NCI-H1105 treated with DMSO at 0.1 percent for 48 hours (cell line): ENCODE results near the gene WFS1.

Experiments used
- DNase-seq: peaks from one replicate; lab custom pipeline; 2025; lab: John Stamatoyannopoulos, UW

WFS1 gene

DNA sequence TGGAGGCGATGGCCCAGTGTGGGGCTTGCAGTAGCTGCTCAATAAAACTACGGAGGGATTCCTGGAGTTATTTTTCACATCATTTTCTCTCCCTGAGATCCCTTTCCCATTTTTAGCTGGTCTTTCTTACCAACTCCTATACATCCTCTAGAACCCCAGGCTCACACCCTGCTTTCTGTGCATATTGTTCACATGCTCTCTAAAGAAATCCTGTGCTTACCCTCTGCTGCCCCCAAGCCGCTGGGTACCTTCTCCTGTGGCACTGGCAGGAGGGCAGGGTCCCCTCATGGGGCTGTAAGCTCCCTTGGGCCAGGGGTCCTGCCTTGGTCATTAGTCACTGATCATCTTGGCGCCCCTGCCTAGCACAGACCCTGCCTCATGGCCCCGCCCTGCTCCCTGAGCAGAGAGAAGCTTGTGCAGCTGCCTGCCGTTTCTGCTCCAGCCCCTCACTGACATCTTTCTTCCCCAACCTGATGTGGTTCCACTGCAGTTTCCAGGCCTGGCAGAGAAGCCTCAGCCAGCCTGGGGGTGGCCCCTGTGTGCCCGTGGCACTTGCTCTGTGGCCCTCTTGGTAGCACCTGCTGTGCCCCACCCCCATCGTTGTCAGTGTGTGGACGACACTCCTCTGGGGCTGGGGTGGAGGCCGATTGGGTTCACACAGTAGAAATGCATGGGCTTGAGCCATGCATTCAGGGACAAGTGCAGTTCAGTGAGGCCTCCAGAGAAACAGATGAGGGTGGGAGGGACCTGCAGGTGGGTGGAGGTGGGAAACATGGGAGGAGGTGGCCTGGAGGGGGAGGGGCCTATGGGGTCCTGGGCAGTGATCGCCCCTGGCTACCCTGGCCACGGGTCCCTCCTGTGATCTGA, 69.5 kb downstream of the WFS1 start:
- DNase-seq = no peak

DNA sequence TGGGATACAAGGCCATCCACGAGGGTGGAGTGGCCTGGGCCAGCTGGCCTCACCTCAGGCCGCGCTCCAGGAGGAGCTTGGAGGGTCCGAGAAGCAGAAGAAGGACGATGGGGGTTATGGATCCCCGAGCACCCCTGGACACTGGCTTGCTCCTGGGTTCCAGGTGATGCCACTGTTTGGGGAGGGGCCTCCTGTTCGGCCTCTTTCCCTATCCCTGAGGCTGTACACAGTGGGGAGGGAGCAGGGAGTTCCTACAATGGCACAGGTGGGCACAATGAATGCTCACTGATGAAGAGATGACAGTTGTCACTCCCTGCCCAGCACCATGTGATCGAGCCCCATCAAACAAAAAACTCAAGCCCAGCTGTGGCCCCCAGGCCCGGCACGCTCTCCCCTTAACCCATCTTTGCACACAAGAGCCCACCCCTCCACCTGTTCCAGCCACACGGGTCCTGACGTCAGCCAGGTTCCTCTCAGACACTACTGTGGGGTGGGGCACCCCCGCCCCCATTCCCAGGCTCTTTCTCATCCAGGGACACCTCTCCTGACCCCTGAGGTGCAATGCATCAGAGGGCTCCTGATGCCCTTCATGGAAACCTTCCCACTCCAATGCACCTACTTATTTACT, 70.3 kb downstream of the WFS1 start:
- no peak for DNase-seq

DNA sequence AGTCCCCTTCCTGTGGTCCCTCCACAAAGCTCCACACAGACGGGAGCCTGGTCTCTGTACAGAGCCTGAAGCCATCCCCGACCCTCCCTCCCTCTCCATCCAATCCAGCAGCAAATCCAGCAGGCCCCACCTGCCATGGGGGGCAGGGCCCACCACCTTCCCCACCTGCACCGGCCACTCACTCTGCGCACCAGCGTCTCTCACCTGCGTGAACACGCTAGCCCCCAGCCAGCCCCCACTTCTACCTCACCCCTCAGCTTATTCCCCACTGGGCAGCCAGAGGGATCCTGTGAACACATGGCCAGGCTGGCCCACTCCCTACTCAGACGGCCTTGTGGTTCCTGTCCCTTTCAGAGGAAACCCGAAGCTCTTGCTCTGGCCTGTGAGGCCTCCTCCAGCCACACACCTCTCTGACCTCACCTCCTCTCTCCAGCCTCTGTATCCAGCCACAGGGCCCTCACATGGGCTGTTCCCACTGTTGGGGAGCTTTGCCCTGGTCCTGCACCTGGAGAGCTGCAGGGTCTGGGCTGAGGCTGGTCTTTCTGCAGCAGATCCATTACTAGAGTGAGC, 70.9 kb downstream of the WFS1 start:
- no peak for DNase-seq

DNA sequence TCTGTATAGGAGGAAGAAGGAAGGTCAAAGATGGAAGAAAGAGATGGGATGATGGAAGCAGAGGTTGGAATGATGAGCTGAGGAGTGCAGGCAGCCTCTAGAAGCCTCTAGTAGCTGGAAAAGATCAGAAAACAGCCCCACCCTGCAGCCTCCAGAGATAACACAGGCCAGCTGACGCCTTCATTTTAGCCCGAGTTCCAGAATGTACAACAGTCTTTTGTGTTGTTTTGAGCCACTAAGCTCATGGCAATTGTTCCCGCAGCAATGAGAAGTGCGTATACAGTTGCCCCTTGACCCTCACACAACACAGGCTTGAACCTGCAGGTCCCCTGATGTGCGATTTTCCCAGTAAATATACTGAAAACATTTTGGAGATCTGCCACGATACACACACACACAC, 72.0 kb downstream of the WFS1 start:
- DNase-seq = no peak

DNA sequence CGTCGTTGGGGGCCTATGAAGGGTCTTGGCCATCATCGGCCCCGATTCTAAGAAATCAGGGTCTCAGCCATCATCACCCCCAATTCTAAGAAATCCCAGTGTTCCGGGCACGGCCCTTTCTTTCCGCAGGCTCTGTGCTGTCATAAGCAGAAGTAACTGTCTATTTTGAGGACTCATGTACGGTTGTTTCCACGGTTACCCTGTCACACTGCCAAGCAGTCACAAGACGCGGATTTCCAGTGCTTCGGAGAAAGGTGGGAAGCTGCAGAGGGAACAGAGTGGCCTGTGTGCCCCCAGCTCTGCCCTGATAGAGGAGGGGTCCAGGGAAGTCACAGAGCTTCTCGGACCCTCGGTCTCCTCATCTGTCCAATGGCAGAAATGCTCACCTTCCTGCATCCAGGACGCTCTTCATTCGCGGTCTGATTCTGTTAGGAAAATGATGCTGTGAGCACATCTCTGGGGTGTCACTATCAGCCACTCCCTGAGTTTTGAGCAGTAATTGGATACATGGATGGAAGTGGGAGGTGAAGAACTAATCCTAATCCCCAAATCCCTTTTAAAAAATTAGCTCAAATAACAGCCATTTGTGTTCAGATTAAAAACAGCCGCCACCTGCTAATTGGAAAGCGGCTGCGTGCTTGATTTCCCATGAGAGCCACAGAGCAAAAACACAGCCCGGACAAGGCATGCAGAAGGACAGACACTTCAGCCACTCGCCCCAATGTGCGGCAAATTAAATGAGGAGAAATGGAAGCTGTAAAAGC, 73.1 kb downstream of the WFS1 start:
- DNase-seq = peak; percentile 43

DNA sequence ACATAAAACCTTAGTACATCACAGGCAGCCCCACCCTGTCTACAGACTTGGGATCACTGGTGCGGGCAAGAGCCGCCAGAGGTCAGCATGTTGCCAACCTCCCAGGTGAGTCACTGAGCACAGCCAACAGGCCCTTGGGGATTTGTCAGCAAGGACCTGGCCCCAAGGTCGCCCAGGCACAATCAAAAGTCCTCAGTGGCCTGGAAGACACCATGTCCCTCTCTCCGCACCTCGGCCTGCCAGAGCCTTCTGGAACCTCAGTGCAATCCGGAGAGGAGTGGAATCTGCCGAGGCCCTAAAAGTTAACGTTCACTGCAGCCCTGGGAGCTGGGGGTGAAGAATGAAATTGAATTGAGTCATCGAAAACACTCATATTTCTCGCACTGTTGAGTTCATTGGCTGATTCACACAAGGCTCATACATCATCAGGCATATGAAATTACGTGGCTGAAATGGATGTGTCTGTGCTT, 74.3 kb downstream of the WFS1 start:
- no peak for DNase-seq

DNA sequence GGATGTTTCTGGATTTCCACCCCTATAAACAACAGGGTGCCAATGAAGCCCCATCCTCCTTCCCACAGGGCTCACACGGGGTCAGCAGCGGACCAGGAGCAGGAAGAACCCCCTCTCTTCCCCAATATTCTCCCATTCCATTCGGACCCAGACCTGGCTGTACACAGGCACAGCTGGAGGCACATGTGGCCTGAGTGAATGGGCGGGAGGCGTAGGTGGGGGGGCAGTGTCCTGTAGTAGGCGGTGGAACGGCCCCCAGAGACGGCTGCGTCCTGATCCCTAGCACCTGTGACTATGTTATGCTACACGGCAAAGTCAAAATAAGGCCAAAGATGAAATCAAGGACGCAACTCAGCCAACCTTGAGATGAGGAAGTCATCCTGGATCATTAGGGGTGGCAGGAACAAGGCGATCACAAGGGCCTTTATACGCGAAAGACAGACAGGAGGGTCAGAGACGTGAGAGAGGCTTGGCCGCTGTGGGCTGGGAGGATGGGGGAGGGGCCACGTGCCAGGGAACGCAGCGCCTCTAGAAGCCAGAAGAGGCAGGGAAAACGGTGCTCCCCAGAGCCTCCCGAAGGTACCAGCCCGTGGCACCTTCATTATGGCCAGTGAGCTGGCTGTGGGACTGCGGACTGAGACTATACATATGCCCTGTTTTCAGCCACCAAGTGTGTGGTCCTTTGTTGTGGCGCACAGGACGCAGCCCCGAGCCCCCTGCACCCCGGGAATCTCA, 75.6 kb downstream of the WFS1 start:
- no peak for DNase-seq

DNA sequence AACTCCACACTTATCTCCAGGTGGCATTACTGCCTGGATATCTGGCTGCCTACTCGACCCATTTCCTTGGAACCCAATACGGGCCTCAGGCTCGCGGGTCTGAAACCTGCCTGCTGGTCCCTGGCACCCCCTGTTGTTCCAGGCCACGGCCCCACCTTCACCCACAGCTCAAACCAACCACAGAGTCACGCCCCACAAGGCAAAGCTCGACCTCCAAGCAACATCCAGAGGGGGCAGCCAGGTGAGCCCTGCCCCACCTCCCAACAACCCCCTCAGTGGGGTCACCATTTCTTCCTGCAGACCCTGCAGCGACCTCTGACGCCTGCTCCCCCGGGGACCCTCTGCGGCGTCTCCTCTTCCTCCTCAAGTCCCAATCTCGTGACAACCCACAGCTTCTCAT, 76.2 kb downstream of the WFS1 start:
- no peak for DNase-seq

DNA sequence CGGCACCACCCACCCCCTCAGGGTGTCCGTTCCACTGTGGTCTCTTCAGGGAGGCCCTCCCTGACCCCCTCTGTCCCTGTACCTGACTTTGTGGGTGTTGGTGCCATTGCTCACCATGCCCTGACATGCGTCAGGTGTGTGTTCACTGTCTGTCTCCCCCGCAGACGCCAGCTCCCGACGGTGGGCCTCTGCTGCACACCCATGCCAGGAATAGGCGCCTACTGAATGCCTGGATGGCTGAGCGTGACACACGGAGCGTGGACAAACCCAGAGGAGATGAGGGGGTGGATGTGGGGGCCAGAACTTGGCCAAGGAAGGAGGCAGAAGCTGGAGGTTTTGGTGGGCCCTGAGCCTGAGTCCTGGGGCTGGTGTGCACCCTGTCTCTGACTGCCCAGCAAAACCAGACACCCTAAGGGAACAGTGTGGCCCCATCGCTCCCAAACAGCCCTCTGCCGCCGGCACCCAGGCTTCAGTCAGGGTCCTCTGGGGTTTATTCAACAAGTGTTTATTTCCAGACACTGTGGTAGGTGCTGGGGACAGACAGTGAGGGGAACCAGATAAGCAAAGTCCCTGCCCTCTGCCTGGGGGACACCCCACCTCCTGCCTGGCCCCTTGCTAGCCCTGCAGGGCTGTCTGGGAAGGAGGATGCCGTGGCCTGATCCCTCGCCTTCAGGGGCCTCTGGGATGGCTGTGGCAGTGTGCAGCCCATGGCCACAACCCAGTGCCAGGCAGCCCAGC, 76.9 kb downstream of the WFS1 start:
- no peak for DNase-seq

DNA sequence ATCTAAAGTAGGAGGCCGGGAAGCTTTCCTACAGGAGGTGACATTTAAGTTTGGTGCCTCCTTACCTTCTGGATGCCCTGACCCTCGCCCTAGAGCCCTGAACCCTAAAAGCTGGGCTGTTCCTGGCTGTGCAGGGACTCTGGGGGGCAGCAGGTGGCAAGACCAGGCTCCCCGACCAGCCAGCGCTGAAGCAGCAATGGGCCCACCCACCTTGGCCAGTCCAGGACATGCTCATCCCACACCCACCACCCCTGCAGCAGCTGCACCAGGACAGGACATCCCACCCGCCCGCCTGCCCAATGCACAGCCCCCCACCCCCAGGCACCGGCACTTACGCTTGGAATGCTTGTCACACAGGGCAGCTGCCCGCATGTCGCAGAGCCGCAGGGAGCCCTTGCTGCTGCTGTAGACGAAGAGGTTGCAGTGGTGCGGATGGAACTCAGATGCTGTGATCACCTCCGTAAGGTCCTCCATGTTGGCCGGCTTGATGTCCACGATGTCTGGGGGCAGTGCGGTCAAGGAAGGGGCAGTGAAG, 77.9 kb downstream of the WFS1 start:
- no peak for DNase-seq

DNA sequence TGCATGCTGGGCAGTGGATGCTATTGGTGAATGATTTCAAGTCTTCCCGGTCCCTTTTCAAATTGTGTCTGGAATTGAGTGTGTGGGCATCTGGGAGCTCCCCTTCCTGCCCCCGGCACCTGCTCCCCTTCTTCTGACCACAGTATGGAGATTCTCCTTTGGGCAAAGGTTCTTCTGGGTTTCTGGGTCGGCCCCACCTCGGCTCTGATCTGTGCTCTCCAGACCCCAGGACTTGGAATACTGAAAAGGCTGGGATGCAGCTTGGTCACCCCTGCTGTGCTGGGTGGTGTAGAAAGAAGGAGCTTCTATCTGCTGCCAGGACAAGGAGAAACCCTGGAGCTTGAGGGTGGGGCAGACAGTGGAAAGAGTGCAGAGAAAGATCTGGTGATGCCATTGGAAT, 78.8 kb downstream of the WFS1 start:
- DNase-seq = no peak

DNA sequence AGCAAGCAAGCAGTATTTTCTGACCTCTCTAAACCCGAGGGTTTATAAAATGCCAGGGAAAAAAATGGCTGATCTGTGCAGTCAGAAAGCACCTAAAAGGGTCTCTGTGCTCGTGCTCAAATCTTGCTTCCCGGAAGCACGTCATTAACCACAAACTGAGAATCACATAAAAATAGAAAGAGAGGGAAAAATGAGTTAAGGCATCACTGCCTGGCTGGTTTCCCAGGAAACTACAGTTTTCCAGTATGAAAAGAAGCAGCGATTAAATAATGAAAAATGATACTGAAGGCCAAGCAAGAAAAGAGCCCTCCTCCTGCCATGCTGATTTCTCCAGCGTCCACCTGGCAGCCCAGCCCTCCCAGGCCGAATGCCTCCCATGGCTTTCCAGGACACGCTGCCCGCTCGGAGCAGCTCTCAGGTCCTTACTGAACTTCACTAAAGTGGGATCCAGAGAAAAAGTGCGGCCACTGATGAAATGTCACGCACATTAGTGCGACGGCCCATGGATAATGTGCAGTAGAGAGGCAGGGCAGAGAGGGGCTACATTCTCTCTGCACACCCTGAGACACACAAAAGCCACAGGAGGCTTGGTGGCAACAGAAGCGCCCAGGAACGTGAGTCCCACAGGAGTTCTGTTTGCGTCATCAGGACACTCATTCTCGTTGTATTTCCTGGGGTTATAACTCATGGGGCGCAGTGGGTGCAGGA, 80.4 kb downstream of the WFS1 start:
- DNase-seq = no peak

DNA sequence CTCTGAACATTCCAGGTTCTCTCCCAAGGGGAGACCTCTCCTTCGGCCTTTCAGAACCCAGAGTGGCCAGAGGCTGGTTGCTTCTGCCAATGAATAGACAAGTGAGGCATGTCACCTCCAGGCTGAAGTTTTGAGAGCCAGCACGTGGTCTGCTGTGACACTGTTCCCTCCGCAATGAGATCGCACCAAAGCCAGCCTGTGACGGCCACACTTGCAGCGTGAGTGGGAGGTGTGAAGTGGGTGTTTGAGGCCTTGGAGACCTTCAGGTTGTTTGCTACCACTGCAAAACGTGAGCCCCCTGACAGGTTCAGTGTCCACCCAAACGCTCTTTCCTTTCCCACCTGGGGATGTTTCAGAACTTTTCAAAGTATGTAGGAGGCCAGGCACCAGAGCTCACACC, 81.0 kb downstream of the WFS1 start:
- no peak for DNase-seq

DNA sequence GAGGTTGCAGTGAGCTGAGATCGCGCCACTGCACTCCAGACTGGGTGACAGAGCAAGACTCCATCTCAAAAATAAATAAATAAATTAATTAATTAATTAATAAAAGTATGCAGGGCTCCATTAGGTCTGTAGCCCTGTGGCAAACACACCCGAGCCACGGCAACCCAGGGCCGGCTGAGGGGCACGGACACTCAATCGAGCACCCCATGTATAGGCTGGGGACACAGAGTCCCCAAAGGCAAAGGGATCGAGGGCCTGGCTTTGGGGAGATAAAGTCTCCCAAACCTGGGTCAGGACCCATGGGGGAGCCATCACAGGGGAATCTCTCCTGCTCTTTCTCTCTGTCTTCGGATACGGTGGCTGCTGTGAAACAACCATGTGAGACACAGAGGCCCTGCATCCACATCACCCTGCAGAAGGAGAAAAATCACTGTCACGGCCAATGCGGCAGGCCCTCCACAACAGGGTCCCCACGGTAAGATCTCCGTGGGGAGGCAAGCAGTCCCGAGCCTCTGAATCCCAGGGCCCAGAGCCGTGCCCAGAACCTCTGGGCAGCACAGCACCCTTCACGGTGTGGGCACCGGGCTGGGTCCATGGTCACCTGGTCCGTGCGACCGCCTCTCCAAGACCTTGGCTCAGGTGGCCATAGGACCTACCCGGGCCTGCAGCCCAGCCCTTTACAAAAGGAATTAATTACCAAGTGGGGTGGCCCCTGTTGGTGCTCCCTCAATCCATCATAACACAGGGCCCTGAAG, 81.8 kb downstream of the WFS1 start:
- no peak for DNase-seq

DNA sequence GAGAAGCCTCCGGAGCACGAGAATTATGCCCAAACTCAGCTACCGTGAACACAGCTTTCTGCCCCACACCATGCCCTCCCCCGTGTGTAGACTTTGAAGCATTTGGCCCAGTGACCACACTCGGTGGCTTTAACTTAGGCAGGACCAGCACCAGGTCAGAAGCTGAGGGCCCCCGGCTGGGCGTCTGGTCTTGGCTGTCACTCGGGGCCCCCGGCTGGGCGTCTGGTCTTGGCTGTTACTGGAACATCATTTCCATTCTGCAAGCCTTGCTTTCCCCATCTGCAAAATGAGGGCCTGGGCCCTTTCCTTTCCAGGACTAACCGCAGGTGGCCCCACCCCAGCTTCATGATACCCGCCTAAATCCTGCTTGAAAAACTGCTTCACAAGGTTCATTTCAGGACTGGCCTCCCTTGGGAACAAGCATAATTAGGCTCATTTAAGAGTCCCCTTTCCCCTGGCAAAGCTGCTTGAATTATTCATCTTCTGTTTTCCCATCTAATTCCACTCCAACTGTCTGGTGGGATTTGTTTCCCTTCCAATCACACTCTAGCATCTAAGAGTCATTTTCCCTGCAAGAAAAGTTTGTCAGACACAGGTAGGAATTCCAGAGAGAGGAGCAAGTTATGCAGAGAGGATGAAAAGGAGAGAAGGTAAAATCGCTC, 82.5 kb downstream of the WFS1 start:
- DNase-seq = no peak
